HFF-Myc (cell line): Measurements from ENCODE around the gene MYO1F.

Source experiments
- DNase-seq: peaks from one replicate; pipeline ENCODE4 v3.0.0-alpha.2; 2011; ENCODE audit warnings: low read depth; ENCODE audit errors: extremely low read depth
- H3K4me3 ChIP-seq: replicated peaks from 2 replicates; pipeline ENCODE4 v1.5.1; 2011; ENCODE audit warnings: low read depth, mild to moderate bottlenecking, control low read depth, low read length
- CTCF ChIP-seq: IDR thresholded peaks from 2 replicates; pipeline ENCODE4 v1.5.1; 2012; ENCODE audit warnings: mild to moderate bottlenecking, low read depth, low read length, control low read depth; ENCODE audit errors: missing control alignments

MYO1F gene

GRCh38 chr19:8545743-8546142, 31.5 kb downstream of the MYO1F start:
- no peak overlapping the region for H3K4me3 ChIP-seq
- no peak for TF ChIP-seq CTCF
- no peak for DNase-seq

- no peak for TF ChIP-seq CTCF
- no peak for DNase-seq
- no peak overlapping the region for H3K4me3 ChIP-seq
These were observed 33.1 kb downstream of the MYO1F start for GRCh38 chr19:8544168-8544567.

- no peak for TF ChIP-seq CTCF
- H3K4me3 ChIP-seq, result no peak overlapping the region
- no peak for DNase-seq
These were observed 37.6 kb downstream of the MYO1F start for GRCh38 chr19:8539621-8540149.

- no peak overlapping the region for H3K4me3 ChIP-seq
- DNase-seq, result no peak
- TF ChIP-seq CTCF, result no peak
These were observed 40.1 kb downstream of the MYO1F start for GRCh38 chr19:8537099-8537498.

- TF ChIP-seq CTCF, result no peak
These were observed 41.0 kb downstream of the MYO1F start for GRCh38 chr19:8536282-8536681.

GRCh38 chr19:8532225-8532624, 45.0 kb downstream of the MYO1F start:
- H3K4me3 ChIP-seq, result no peak overlapping the region
- no peak for TF ChIP-seq CTCF
- no peak for DNase-seq

More at GRCh38 chr19:8536282-8536681, 41.0 kb downstream of the MYO1F start:
- H3K4me3 ChIP-seq, result no peak overlapping the region
- no peak for DNase-seq

GRCh38 chr19:8531470-8531869, 45.8 kb downstream of the MYO1F start:
- no peak overlapping the region for H3K4me3 ChIP-seq
- no peak for TF ChIP-seq CTCF
- DNase-seq, result no peak
